SU-DHL-6 (cell line): Measurements from ENCODE around the gene TAOK2.

Source experiments
- EZH2phosphoT487 ChIP-seq: fragments of 200-600 bp; sonication (generic), shearing (Covaris generic); conservative IDR thresholded peaks from 2 replicates; pipeline ENCODE4 v1.6.1; 2018; ENCODE audit warnings: mild to moderate bottlenecking, antibody characterized with exemption, low read length, moderate library complexity, mixed read lengths
- TF ChIP-seq, protein P1 (sequence below): fragments of 200-600 bp; sonication (generic); IDR thresholded peaks from one replicate; pipeline ENCODE4 v1.5.1; 2017; ENCODE audit warnings: antibody characterized with exemption, mild to moderate bottlenecking, low read length, moderate library complexity; ENCODE audit not compliant: insufficient read depth, poor library complexity, severe bottlenecking

DNA sequence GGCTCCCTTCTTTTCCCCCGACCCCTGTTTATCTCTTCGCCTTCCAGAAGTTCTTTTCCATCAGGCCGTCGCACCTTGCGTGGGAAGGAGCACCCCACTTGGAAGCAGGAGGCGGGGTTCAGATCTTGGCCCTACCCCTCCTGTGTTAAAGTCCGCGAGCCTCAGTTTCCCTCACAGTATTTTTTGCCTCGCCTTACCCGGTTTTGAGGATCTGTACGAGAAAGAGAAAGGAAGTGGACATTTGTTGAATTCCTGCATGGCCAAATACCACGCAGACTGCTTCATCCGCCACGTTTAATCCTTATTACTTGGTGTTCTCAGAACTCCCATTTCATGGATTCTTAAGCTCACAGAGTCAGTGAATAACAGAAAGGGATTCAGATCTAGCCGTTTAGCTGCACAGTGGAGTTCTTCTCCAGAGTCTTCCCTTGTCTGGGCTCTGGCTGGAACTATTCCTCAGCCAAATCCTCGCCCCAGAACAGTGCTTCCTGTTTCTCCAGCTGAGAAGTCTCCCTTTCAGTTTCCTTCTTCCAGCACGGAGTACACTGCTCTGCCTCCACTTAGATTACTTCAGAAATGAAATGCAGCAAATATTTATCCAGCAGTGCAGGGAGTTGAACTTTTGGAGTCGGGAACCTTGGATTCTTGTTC lies 11.2 kb upstream of the TAOK2 start:
- TF ChIP-seq, protein P1, sequence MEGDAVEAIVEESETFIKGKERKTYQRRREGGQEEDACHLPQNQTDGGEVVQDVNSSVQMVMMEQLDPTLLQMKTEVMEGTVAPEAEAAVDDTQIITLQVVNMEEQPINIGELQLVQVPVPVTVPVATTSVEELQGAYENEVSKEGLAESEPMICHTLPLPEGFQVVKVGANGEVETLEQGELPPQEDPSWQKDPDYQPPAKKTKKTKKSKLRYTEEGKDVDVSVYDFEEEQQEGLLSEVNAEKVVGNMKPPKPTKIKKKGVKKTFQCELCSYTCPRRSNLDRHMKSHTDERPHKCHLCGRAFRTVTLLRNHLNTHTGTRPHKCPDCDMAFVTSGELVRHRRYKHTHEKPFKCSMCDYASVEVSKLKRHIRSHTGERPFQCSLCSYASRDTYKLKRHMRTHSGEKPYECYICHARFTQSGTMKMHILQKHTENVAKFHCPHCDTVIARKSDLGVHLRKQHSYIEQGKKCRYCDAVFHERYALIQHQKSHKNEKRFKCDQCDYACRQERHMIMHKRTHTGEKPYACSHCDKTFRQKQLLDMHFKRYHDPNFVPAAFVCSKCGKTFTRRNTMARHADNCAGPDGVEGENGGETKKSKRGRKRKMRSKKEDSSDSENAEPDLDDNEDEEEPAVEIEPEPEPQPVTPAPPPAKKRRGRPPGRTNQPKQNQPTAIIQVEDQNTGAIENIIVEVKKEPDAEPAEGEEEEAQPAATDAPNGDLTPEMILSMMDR, result no peak
- no peak for TF ChIP-seq EZH2phosphoT487
